Activated T-helper 2 cell treated with anti-CD3 and anti-CD28 coated beads, Interferon-gamma antibody, Interleukin-2, Interleukin-4, amounts not matched to agents 10 μg/mL and 5 μg/mL and 100 μg/mL, durations not matched to agents 14 hours and 24 hours and 36 hours (primary cell): ENCODE measurements around the gene RHPN2. TPM values are rescaled to one million over a fixed set of nuclear protein-coding genes. Genes with fewer than 3 reads are reported as not detected.

Source experiments
- total RNA-seq: library from RNA; stranded (reverse); gene quantifications from 2 replicates; pipeline ENCODE4 v1.2.3, GENCODE V29; 2022

RHPN2 gene
- total RNA-seq, 1 donor from 2014 or later, result 3.5 TPM

Other genes starting within 250 kb of the RHPN2 start
- 0.21 TPM in 1 of 2 replicates, not detected in the other for gene SLC7A9, start 195.1 kb downstream of the RHPN2 start, total RNA-seq
- 17.3 and 18.0 TPM in 2 replicates for gene CEP89, start 92.9 kb downstream of the RHPN2 start, total RNA-seq
- 9.8 and 10.7 TPM in 2 replicates for gene FAAP24, start 92.6 kb downstream of the RHPN2 start, total RNA-seq
- gene GPATCH1, start 16.3 kb upstream of the RHPN2 start, total RNA-seq, result 11.9 and 13.1 TPM in 2 replicates
- gene WDR88, start 67.2 kb upstream of the RHPN2 start, total RNA-seq, result not detected in 2 replicates
- gene LRP3, start 129.4 kb upstream of the RHPN2 start, total RNA-seq, result 0.21 and 0.30 TPM in 2 replicates
- gene SLC7A10, start 161.0 kb upstream of the RHPN2 start, total RNA-seq, result not detected in 2 replicates
- 0.73 and 0.90 TPM in 2 replicates for gene CEBPA, start 237.6 kb upstream of the RHPN2 start, total RNA-seq